ENCODE measurements around the gene ERC1. TPM values are rescaled to one million over a fixed set of nuclear protein-coding genes. Genes with fewer than 3 reads are reported as not detected.

ERC1 gene
- polyA plus RNA-seq, 1 donor from 2014 or later = 7.1 TPM

DNA sequence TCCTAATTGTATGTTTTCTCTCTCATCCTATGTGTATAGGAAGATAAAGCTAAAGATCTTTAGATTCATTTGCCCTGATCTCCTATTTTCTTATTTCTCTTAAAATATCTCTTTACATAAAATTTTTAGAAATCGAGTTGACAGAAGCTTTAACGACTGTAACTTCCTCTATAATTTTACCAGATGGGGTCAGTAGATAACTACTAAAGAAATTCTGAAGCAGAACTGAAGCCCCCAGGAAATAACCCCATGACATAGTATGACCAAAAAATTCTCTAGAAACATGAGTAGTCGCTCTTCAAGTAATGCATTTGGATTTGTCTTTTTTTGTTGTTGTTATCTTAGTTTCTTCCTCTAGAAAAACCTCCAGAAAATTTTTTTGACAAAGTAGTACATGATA lies 288.0 kb downstream of the ERC1 start:
- Histone ChIP-seq H3K9me2 (ENCODE audit: insufficient read depth, low read length) (no peaks in the 10 kb centered on the region), H4K20me1 (ENCODE audit: insufficient read depth) (peaks cover 3% of the 10 kb centered on the region), H3K27me3 (ENCODE audit: insufficient read depth, low read depth, low read length) (no peaks in the 10 kb centered on the region), H3K27ac (ENCODE audit: low read length) (no peak overlapping the region), H3K4me2 (ENCODE audit: low read length) (no peak overlapping the region), H3F3A (ENCODE audit: insufficient read depth, low read length, poor library complexity, severe bottlenecking) (no peaks in the 10 kb centered on the region), H3K9ac (ENCODE audit: low read length) (no peak overlapping the region), H3K4me3 (ENCODE audit: low read length) (no peak overlapping the region), H3K79me2 (replicated peaks; ENCODE audit: insufficient read depth, low read length) (no peaks in the 10 kb centered on the region), H2AFZ (ENCODE audit: low read depth, low read length) (no peak overlapping the region), H3K9me3 (ENCODE audit: low read length) (no peaks in the 10 kb centered on the region), H3K36me3 (ENCODE audit: insufficient read depth, low read length) (no peaks in the 10 kb centered on the region)
- TF ChIP-seq, protein P1, sequence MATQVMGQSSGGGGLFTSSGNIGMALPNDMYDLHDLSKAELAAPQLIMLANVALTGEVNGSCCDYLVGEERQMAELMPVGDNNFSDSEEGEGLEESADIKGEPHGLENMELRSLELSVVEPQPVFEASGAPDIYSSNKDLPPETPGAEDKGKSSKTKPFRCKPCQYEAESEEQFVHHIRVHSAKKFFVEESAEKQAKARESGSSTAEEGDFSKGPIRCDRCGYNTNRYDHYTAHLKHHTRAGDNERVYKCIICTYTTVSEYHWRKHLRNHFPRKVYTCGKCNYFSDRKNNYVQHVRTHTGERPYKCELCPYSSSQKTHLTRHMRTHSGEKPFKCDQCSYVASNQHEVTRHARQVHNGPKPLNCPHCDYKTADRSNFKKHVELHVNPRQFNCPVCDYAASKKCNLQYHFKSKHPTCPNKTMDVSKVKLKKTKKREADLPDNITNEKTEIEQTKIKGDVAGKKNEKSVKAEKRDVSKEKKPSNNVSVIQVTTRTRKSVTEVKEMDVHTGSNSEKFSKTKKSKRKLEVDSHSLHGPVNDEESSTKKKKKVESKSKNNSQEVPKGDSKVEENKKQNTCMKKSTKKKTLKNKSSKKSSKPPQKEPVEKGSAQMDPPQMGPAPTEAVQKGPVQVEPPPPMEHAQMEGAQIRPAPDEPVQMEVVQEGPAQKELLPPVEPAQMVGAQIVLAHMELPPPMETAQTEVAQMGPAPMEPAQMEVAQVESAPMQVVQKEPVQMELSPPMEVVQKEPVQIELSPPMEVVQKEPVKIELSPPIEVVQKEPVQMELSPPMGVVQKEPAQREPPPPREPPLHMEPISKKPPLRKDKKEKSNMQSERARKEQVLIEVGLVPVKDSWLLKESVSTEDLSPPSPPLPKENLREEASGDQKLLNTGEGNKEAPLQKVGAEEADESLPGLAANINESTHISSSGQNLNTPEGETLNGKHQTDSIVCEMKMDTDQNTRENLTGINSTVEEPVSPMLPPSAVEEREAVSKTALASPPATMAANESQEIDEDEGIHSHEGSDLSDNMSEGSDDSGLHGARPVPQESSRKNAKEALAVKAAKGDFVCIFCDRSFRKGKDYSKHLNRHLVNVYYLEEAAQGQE (IDR thresholded peaks at IDR 0.05; ENCODE audit: borderline replicate concordance) = no peak
- no peak for TF ChIP-seq EZH2 (IDR thresholded peaks at IDR 0.05; ENCODE audit: borderline replicate concordance, insufficient read depth, low read length, poor library complexity, severe bottlenecking)
- TF ChIP-seq SMC3 (conservative IDR thresholded peaks at IDR 0.05; ENCODE audit: poor library complexity) = no peak

DNA sequence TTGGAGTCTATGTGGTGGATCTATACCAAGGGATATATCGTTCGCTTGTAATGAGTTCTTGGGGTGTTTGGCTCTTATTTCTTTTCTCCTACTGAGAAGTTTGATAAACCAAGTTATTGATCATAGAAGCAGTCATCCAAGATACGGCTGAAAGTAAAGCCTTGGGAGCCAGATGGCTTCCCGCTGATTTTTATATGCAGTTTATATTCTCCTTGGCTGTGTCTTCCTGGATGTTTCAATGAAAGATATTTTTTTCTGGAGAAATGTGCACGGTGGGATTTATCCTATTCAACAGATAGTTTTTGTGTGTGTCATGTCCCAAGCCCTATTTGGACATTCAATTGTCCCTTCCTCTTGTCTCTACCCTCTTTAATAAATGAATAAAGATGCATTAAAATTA lies 289.0 kb downstream of the ERC1 start:
- Histone ChIP-seq H3K79me2 (replicated peaks; ENCODE audit: insufficient read depth, low read length) (no peaks in the 10 kb centered on the region), H3K4me3 (ENCODE audit: low read length) (no peak overlapping the region), H3K9me3 (ENCODE audit: low read length) (no peaks in the 10 kb centered on the region), H3F3A (ENCODE audit: insufficient read depth, low read length, poor library complexity, severe bottlenecking) (no peaks in the 10 kb centered on the region), H3K9me2 (ENCODE audit: insufficient read depth, low read length) (no peaks in the 10 kb centered on the region), H4K20me1 (ENCODE audit: insufficient read depth) (peaks cover 3% of the 10 kb centered on the region), H3K4me2 (ENCODE audit: low read length) (no peak overlapping the region), H3K27me3 (ENCODE audit: insufficient read depth, low read depth, low read length) (no peaks in the 10 kb centered on the region), H3K36me3 (ENCODE audit: insufficient read depth, low read length) (no peaks in the 10 kb centered on the region), H3K27ac (ENCODE audit: low read length) (no peak overlapping the region), H2AFZ (ENCODE audit: low read depth, low read length) (no peak overlapping the region), H3K9ac (ENCODE audit: low read length) (no peak overlapping the region)
- TF ChIP-seq RAD21 (conservative IDR thresholded peaks at IDR 0.05) = no peak
- no peak for TF ChIP-seq POLR2AphosphoS5 (IDR thresholded peaks at IDR 0.05)
- TF ChIP-seq MXI1 (conservative IDR thresholded peaks at IDR 0.05; ENCODE audit: poor library complexity, severe bottlenecking) = no peak
- TF ChIP-seq TAF1 (IDR thresholded peaks at IDR 0.05; ENCODE audit: low read depth) = no peak
- TF ChIP-seq, protein P1 (IDR thresholded peaks at IDR 0.05; ENCODE audit: borderline replicate concordance) = no peak
- TF ChIP-seq, protein P2, sequence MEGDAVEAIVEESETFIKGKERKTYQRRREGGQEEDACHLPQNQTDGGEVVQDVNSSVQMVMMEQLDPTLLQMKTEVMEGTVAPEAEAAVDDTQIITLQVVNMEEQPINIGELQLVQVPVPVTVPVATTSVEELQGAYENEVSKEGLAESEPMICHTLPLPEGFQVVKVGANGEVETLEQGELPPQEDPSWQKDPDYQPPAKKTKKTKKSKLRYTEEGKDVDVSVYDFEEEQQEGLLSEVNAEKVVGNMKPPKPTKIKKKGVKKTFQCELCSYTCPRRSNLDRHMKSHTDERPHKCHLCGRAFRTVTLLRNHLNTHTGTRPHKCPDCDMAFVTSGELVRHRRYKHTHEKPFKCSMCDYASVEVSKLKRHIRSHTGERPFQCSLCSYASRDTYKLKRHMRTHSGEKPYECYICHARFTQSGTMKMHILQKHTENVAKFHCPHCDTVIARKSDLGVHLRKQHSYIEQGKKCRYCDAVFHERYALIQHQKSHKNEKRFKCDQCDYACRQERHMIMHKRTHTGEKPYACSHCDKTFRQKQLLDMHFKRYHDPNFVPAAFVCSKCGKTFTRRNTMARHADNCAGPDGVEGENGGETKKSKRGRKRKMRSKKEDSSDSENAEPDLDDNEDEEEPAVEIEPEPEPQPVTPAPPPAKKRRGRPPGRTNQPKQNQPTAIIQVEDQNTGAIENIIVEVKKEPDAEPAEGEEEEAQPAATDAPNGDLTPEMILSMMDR (IDR thresholded peaks at IDR 0.05; ENCODE audit: poor library complexity, severe bottlenecking) = no peak

Data from neural cell (in vitro differentiated cells).